ENCODE measurements around the gene KRT81. TPM values are rescaled to one million over a fixed set of nuclear protein-coding genes. Genes with fewer than 3 reads are reported as not detected.
A peak's percentile ranks its signal among the peaks of the same experiment; 100 is the strongest.
"Not testable (repeated sequence)": the region's sequence is repeated elsewhere in the genome, so short reads cannot be mapped to it uniquely, and the experiment has no call there.

The KRT81 gene
- total RNA-seq, 2 experiments from 2014 or later: not detected

DNA sequence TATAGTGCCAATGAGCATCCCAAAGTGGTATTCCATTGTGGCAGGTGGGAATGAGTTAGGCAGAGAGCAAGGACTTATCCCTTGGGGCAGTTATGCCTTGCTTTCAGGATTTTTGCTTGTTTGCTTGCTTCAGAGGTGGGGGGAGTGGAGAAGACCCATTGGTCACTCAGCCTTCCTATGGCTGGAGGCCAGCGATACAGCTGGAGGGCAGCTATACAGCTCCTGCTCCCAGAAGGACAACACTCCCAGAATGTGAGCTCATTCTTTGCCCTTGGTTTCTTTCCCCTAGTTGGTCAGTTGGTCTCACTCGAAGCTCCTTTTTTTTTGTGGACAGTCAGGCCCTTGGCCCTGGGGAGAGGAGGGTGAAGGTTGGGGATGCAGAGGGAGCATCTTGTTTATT lies 15.4 kb upstream of the KRT81 start:
- DNase-seq: no peak
- no peak for ATAC-seq
- no peak overlapping the region for H3K4me3 Mint-ChIP-seq
- H3K27ac Mint-ChIP-seq: no peak overlapping the region
- CTCF ChIA-PET: interaction anchor here (0.7 to 2.4 kb wide), 11 partner anchors 21 to 185 kb away, joined by 3 to 14 read pairs (median 3); partner anchors contain the start of gene KRT86
- peaks cover 15% of the 10 kb centered on the region for H3K4me1 Mint-ChIP-seq (ENCODE audit: low read depth)
- peaks cover 48% of the 10 kb centered on the region for H3K27me3 Mint-ChIP-seq
- TF ChIP-seq, protein P1, sequence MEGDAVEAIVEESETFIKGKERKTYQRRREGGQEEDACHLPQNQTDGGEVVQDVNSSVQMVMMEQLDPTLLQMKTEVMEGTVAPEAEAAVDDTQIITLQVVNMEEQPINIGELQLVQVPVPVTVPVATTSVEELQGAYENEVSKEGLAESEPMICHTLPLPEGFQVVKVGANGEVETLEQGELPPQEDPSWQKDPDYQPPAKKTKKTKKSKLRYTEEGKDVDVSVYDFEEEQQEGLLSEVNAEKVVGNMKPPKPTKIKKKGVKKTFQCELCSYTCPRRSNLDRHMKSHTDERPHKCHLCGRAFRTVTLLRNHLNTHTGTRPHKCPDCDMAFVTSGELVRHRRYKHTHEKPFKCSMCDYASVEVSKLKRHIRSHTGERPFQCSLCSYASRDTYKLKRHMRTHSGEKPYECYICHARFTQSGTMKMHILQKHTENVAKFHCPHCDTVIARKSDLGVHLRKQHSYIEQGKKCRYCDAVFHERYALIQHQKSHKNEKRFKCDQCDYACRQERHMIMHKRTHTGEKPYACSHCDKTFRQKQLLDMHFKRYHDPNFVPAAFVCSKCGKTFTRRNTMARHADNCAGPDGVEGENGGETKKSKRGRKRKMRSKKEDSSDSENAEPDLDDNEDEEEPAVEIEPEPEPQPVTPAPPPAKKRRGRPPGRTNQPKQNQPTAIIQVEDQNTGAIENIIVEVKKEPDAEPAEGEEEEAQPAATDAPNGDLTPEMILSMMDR (IDR thresholded peaks at IDR 0.05): no peak
- intact Hi-C loops (cut with micrococcal nuclease): no loop called here
- H3K9me3 Mint-ChIP-seq: no peaks in the 10 kb centered on the region
- H3K36me3 Mint-ChIP-seq (ENCODE audit: low read depth): no peaks in the 10 kb centered on the region
- POLR2A ChIA-PET: no interaction called here

DNA sequence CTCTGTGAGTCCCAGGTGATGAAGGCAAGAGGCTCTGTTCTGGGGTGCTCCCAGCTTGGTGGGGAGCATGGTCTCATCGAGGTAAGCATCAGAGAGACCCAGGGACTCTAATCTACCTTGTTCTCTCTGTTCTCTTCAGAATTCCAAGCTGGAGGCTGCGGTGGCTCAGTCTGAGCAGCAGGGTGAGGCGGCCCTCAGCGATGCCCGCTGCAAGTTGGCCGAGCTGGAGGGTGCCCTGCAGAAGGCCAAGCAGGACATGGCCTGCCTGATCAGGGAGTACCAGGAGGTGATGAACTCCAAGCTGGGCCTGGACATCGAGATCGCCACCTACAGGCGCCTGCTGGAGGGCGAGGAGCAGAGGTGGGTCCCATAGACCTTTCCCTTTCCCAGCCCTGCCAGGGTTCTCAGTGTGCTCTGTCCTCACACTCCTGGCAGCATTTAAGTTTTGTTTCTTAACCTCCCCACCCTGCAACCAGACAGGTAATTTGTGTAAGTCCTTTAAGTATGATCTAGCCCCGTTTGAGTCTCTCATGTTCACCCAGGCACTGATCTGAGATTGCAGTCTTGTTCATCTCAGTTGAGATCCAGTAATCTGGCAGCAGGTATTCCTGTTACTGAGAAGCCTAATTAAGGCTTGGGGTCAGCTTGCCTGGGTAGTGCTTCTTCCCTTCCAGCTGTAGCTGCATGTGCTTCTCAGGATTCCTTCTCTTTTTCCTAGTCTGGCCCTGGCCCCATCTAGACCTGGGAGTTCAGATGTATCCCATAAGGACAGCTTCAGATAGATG lies 14.8 kb upstream of the KRT81 start:
- Mint-ChIP-seq H3K9me3 (no peaks in the 10 kb centered on the region), H3K4me1 (ENCODE audit: low read depth) (peaks cover 15% of the 10 kb centered on the region), H3K4me3 (no peak overlapping the region), H3K36me3 (ENCODE audit: low read depth) (no peaks in the 10 kb centered on the region), H3K27me3 (peaks cover 43% of the 10 kb centered on the region), H3K27ac (no peak overlapping the region)
- intact Hi-C loops (cut with micrococcal nuclease): no loop called here
- TF ChIP-seq, protein P1 (IDR thresholded peaks at IDR 0.05): peak; percentile 34
- no peak for ATAC-seq
- peak; percentile 12 for DNase-seq
- CTCF ChIA-PET: interaction anchor here (0.6 to 2.4 kb wide), 10 partner anchors 11 to 152 kb away, joined by 3 to 14 read pairs (median 4); partner anchors contain the start of gene KRT86
- POLR2A ChIA-PET: no interaction called here

DNA sequence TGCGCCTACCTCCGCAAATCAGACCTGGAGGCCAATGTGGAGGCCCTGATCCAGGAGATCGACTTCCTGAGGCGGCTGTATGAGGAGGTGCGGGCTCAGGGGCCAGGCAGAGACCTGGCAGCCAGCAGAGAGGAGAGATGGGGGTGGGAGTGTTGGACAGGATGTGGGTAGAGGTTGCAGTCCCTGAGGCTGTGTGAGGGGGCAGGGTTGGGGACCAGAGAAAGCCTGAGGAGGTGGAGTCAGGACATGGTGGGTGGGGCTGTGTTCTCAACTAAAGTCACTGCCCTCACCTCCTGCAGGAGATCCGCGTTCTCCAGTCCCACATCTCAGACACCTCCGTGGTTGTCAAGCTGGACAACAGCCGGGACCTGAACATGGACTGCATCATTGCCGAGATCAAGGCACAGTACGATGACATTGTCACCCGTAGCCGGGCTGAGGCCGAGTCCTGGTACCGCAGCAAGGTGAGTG lies 13.6 kb upstream of the KRT81 start:
- H3K4me3 Mint-ChIP-seq; H3K36me3 Mint-ChIP-seq (ENCODE audit: low read depth); POLR2A ChIA-PET; H3K27ac Mint-ChIP-seq; H3K9me3 Mint-ChIP-seq; intact Hi-C loops (cut with micrococcal nuclease): not testable (repeated sequence)
- DNase-seq: peak; percentile 63
- CTCF ChIA-PET: interaction anchor here (2.0 kb wide), 1 partner anchor 10 kb away, joined by 5 read pairs; no protein-coding TSS in a partner anchor
- peaks cover 15% of the 10 kb centered on the region for H3K4me1 Mint-ChIP-seq (ENCODE audit: low read depth)
- peak; percentile 70 for ATAC-seq
- peaks cover 39% of the 10 kb centered on the region for H3K27me3 Mint-ChIP-seq

DNA sequence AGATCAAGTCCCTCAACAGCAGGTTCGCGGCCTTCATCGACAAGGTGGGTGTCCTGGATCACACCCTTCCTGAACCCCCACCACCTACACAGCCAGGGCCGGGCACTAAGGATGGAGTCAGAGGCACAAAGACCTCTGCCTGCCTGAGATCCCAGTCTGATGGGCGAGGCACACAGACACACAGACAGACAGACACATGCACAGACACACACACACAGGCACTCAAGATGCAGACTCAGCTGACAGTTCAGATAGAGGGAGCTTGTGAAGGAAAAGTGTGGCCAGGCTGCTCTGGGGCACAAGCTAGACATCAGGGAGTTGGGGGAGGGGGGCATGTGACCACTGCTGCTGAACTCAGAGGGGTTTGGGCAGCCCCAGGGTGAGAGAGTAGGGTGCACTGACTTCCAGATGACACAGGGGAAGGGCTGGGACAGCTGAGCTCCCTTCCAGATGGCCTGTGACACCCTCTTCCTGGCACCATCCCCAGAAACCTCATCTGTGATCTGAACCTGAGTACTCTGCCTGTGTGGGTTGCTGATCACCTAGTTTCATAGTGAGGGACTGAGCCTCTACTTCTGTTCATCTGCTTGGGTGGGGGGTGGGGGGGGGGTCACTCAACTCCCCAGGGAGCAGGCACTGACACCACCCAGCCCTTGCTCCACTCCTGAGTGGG lies 11.0 kb upstream of the KRT81 start:
- DNase-seq; CTCF ChIA-PET; ATAC-seq; intact Hi-C loops (cut with micrococcal nuclease); H3K27ac Mint-ChIP-seq; POLR2A ChIA-PET; H3K4me3 Mint-ChIP-seq; H3K9me3 Mint-ChIP-seq; H3K36me3 Mint-ChIP-seq (ENCODE audit: low read depth): not testable (repeated sequence)
- Mint-ChIP-seq H3K27me3 (peaks cover 23% of the 10 kb centered on the region), H3K4me1 (ENCODE audit: low read depth) (peaks cover 12% of the 10 kb centered on the region)

DNA sequence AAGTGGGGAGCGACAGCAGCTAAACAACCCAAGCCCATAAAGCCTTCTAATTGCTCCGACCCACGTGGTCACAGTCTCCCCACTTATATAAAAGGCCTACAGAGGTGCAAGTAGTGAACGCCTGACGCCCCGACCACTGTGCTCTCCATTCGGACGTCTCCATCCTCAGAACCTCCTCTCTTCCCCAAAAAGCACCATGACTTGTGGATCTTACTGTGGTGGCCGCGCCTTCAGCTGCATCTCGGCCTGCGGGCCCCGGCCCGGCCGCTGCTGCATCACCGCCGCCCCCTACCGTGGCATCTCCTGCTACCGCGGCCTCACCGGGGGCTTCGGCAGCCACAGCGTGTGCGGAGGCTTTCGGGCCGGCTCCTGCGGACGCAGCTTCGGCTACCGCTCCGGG lies 10.4 kb upstream of the KRT81 start:
- intact Hi-C loops (cut with micrococcal nuclease): not testable (repeated sequence)

DNA sequence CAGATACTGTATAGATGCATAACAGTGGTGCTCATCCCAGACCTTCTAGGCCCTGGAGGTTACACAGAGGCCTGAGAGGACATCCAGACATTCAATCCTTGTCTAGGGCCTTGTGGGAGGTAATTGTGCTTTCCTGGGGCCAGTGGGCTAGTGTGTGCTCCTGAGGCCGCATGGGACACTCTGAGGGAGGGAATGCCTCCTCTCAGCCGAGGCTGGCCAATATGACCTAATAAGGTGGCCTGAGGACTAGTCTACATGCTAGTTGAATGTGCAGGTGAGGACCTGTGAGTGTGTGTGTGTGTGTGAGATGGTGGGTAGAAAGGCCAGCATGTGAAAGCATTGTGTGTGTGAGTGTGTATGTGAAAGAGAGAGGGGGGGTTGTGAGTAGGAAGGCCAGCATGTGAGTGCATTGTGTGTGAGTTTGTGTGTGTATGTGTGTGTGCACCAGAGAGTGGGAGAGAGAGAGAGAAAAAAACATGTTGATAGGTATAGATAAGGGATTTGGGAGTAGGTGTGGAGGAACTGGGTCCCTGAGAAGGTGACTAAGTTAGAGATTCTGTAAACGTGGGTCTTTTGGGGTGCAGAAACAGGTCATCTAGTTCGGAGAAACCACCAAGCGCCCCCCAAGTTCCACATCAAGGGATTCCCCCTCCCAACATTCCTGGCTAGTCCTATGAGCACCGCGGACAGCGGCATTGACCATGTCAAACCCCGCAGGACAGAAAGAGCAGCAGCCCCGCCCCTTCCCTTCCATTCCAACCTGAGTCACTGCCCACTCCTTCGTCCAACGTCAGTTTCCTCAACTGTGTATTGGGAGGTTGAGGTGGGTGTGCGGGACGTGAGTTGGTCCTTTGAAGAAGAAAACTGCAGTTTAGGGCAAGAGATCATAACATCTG lies 9.7 kb upstream of the KRT81 start:
- H3K9me3 Mint-ChIP-seq: no peaks in the 10 kb centered on the region
- ChIA-PET POLR2A (no interaction called here), CTCF (no interaction called here)
- TF ChIP-seq, protein P1 (IDR thresholded peaks at IDR 0.05): no peak
- H3K4me3 Mint-ChIP-seq: no peak overlapping the region
- intact Hi-C loops (cut with micrococcal nuclease): no loop called here
- ATAC-seq: no peak
- no peak overlapping the region for H3K27ac Mint-ChIP-seq
- no peaks in the 10 kb centered on the region for H3K36me3 Mint-ChIP-seq (ENCODE audit: low read depth)
- DNase-seq: no peak
- peaks cover 12% of the 10 kb centered on the region for H3K4me1 Mint-ChIP-seq (ENCODE audit: low read depth)
- peaks cover 13% of the 10 kb centered on the region for H3K27me3 Mint-ChIP-seq

More for the DNA sequence above, 10.4 kb upstream of the KRT81 start:
- H3K27ac Mint-ChIP-seq; CTCF ChIA-PET; POLR2A ChIA-PET; H3K36me3 Mint-ChIP-seq (ENCODE audit: low read depth); ATAC-seq; DNase-seq; H3K4me3 Mint-ChIP-seq; H3K9me3 Mint-ChIP-seq: not testable (repeated sequence)
- H3K4me1 Mint-ChIP-seq (ENCODE audit: low read depth): peaks cover 12% of the 10 kb centered on the region
- H3K27me3 Mint-ChIP-seq: peaks cover 17% of the 10 kb centered on the region

Measured in activated CD8-positive, alpha-beta T cell treated with anti-CD3 and anti-CD28 coated beads for 36 hours (primary cell).